H9 (cell line): Measurements from ENCODE around the gene DNAJC5. TPM values are rescaled to one million over a fixed set of nuclear protein-coding genes. Genes with fewer than 3 reads are reported as not detected.

ENCODE experiments used
- DNase-seq: peaks from one replicate; pipeline ENCODE4 v3.0.0-alpha.2; 2017
- H2AFZ ChIP-seq: one replicate; pipeline ENCODE4 v1.6.1; 2013; ENCODE audit warnings: mild to moderate bottlenecking, low read length, control low read depth, moderate library complexity
- H2AK5ac ChIP-seq: 2 replicates; pipeline ENCODE4 v1.6.1; 2013; ENCODE audit warnings: low read length, control low read depth, mixed read lengths; ENCODE audit not compliant: insufficient read length
- H2BK120ac ChIP-seq: one replicate; pipeline ENCODE4 v1.6.1; 2013; ENCODE audit warnings: low read depth, mild to moderate bottlenecking, low read length, control low read depth, inconsistent platforms; ENCODE audit not compliant: poor library complexity, severe bottlenecking
- H2BK12ac ChIP-seq: 2 replicates; pipeline ENCODE4 v1.6.1; 2013; ENCODE audit warnings: low read length, control low read depth, mixed read lengths, low read depth; ENCODE audit not compliant: insufficient read length
- H2BK15ac ChIP-seq: 2 replicates; pipeline ENCODE4 v1.6.1; 2013; ENCODE audit warnings: low read depth, low read length, control low read depth
- H2BK20ac ChIP-seq: one replicate; pipeline ENCODE4 v1.6.1; 2013; ENCODE audit warnings: low read depth, mild to moderate bottlenecking, low read length, control low read depth, inconsistent platforms; ENCODE audit not compliant: poor library complexity, severe bottlenecking
- H2BK5ac ChIP-seq: 2 replicates; pipeline ENCODE4 v1.6.1; 2013; ENCODE audit warnings: low read length, control low read depth, mixed read lengths; ENCODE audit not compliant: insufficient read length
- H3K14ac ChIP-seq: 2 replicates; pipeline ENCODE4 v1.6.1; 2013; ENCODE audit warnings: low read length, control low read depth; ENCODE audit not compliant: insufficient read depth
- H3K18ac ChIP-seq: 2 replicates; pipeline ENCODE4 v1.6.1; 2013; ENCODE audit warnings: low read depth, mild to moderate bottlenecking, mixed read lengths, low read length, control low read depth; ENCODE audit not compliant: insufficient read length
- H3K23ac ChIP-seq: 2 replicates; pipeline ENCODE4 v1.6.1; 2013; ENCODE audit warnings: low read length, control low read depth, mixed read lengths, low read depth; ENCODE audit not compliant: insufficient read length
- H3K23me2 ChIP-seq: 2 replicates; pipeline ENCODE4 v1.6.1; 2013; ENCODE audit warnings: low read depth, mild to moderate bottlenecking, mixed read lengths, low read length, control low read depth; ENCODE audit not compliant: insufficient read length, poor library complexity, severe bottlenecking
- H3K27ac ChIP-seq: 2 replicates; pipeline ENCODE4 v1.5.1; 2013; ENCODE audit warnings: low read length, control low read depth, mixed read lengths, low read depth; ENCODE audit not compliant: insufficient read length
- H3K27me3 ChIP-seq: 2 replicates; pipeline ENCODE4 v1.6.1; 2013; ENCODE audit warnings: low read length, control low read depth, inconsistent platforms; ENCODE audit not compliant: insufficient read depth
- H3K4ac ChIP-seq: 2 replicates; pipeline ENCODE4 v1.6.1; 2013; ENCODE audit warnings: low read depth, mild to moderate bottlenecking, control low read depth, inconsistent platforms, low read length, moderate library complexity
- H3K4me1 ChIP-seq: 2 replicates; pipeline ENCODE4 v1.6.1; 2013; ENCODE audit warnings: low read length, control low read depth, inconsistent platforms; ENCODE audit not compliant: insufficient read depth
- H3K4me2 ChIP-seq: 2 replicates; pipeline ENCODE4 v1.6.1; 2013; ENCODE audit warnings: low read length, control low read depth, mixed read lengths; ENCODE audit not compliant: insufficient read length, insufficient read depth
- H3K56ac ChIP-seq: 2 replicates; pipeline ENCODE4 v1.6.1; 2013; ENCODE audit warnings: low read depth, mild to moderate bottlenecking, mixed read lengths, low read length, control low read depth; ENCODE audit not compliant: insufficient read length
- H3K79me1 ChIP-seq: 2 replicates; pipeline ENCODE4 v1.6.1; 2013; ENCODE audit warnings: low read depth, mild to moderate bottlenecking, moderate library complexity, low read length, control low read depth, inconsistent platforms; ENCODE audit not compliant: insufficient read depth, poor library complexity, severe bottlenecking
- H3K79me2 ChIP-seq: 2 replicates; pipeline ENCODE4 v1.6.1; 2013; ENCODE audit warnings: low read length, control low read depth, inconsistent platforms; ENCODE audit not compliant: insufficient read depth
- H3K9ac ChIP-seq: 2 replicates; pipeline ENCODE4 v1.6.1; 2013; ENCODE audit warnings: low read length, control low read depth, mixed read lengths; ENCODE audit not compliant: insufficient read length; ENCODE audit errors: extremely low read depth
- H3K9me3 ChIP-seq: one replicate; pipeline ENCODE4 v1.6.1; 2013; ENCODE audit warnings: low read depth, low read length, inconsistent platforms; ENCODE audit not compliant: control insufficient read depth
- H3T11ph ChIP-seq: one replicate; pipeline ENCODE4 v1.6.1; 2013; ENCODE audit warnings: mild to moderate bottlenecking, low read length, control low read depth, inconsistent platforms
- H4K20me1 ChIP-seq: one replicate; pipeline ENCODE4 v1.6.1; 2013; ENCODE audit not compliant: control insufficient read depth, insufficient read length, insufficient read depth
- H4K5ac ChIP-seq: 2 replicates; pipeline ENCODE4 v1.6.1; 2013; ENCODE audit warnings: low read depth, mild to moderate bottlenecking, mixed read lengths, low read length, control low read depth; ENCODE audit not compliant: insufficient read length
- H4K8ac ChIP-seq: replicated peaks from 2 replicates; pipeline ENCODE4 v1.6.1; 2013; ENCODE audit warnings: low read length, control low read depth, mixed read lengths, low read depth; ENCODE audit not compliant: insufficient read length
- H4K91ac ChIP-seq: 2 replicates; pipeline ENCODE4 v1.6.1; 2013; ENCODE audit warnings: low read depth, mild to moderate bottlenecking, moderate library complexity, mixed read lengths, low read length, control low read depth; ENCODE audit not compliant: insufficient read length
- H3K27ac Mint-ChIP-seq, 3 experiments: 2 replicates in 2 of 3; 3 replicates in 1 of 3; pipeline ENCODE4 v1.8.0; 2020 to 2021; ENCODE audit warnings: mixed read lengths in 3 of 3, mild to moderate bottlenecking in 1 of 3, moderate library complexity in 1 of 3
- H3K27me3 Mint-ChIP-seq: 2 replicates; pipeline ENCODE4 v1.8.0; 2021; ENCODE audit warnings: low read depth, mild to moderate bottlenecking, moderate library complexity, mixed read lengths
- H3K36me3 Mint-ChIP-seq, 3 experiments: 2 replicates in 2 of 3; 3 replicates in 1 of 3; pipeline ENCODE4 v1.8.0; 2020 to 2021; ENCODE audit warnings: low read depth in 3 of 3, mixed read lengths in 3 of 3; ENCODE audit not compliant: insufficient read depth in 1 of 3
- H3K4me1 Mint-ChIP-seq, 2 experiments: 2 replicates each; pipeline ENCODE4 v1.8.0; 2020; ENCODE audit warnings: mixed read lengths in 2 of 2
- H3K4me3 Mint-ChIP-seq, 2 experiments: 2 replicates in 1 of 2; 3 replicates in 1 of 2; pipeline ENCODE4 v1.8.0; 2020 to 2021; ENCODE audit warnings: mild to moderate bottlenecking in 2 of 2, mixed read lengths in 2 of 2, moderate library complexity in 1 of 2
- H3K9me3 Mint-ChIP-seq, 2 experiments: 2 replicates in 1 of 2; 3 replicates in 1 of 2; pipeline ENCODE4 v1.8.0; 2020; ENCODE audit warnings: mild to moderate bottlenecking in 2 of 2, mixed read lengths in 2 of 2, moderate library complexity in 1 of 2
- CTCF ChIP-seq: fragments of 200-600 bp; sonication (generic); conservative IDR thresholded peaks from 3 replicates; pipeline ENCODE4 v1.8.0; 2021; ENCODE audit warnings: antibody characterized with exemption, mild to moderate bottlenecking
- WGBS: extraction: QIAGEN DNeasy Blood & Tissue Kit; methylation state at CpG from one replicate; pipeline ENCODE4 v1.1.7; 2013; ENCODE audit warnings: missing lambda C conversion rate, low lambda C conversion rate, mixed read lengths; ENCODE audit not compliant: insufficient read length; ENCODE audit errors: extremely low coverage; 5-methylcytosine and 5-hydroxymethylcytosine counted together
- total RNA-seq: library from RNA; stranded (reverse); gene quantifications from 2 replicates; pipeline ENCODE4 v1.2.1, GENCODE V29; 2021

Gene DNAJC5
- total RNA-seq, 1 experiment from 2014 or later: 43.0 TPM

DNA sequence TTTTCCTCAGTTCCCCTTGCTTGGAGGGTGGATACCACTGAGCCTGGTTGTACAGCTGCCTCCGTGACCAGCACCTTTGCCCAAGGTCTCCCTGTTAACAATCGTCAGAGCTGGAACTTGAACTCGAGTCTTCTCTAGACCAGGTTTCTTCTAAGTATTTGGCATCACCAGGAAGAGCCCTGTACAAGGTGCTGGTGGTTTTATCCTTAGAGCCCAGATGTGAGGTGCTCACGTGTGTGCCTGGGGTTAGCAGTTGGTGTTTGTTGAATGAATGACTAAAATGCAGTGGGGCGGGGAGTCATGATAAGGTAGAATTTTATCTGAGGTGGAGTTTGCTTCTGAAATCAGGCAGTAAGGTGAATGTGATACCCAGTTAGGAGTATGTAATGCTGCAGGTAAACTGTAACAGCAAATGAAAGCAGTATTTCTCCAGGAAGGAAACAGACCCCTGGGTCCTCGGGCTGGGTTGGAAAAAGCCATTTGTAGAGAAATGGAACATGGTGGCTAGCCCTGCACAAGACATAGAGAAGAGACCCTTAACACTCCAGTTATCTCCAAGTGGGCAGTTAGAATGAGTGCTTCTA lies 3.1 kb downstream of the DNAJC5 start:
- Histone ChIP-seq H3T11ph (no peak overlapping the region), H2AK5ac (no peak overlapping the region), H3K23ac (no peak overlapping the region), H4K5ac (no peak overlapping the region), H3K18ac (no peak overlapping the region), H3K27me3 (no peaks in the 10 kb centered on the region), H3K27ac (no peak overlapping the region), H4K91ac (no peak overlapping the region), H2BK20ac (no peak overlapping the region), H2AFZ (no peak overlapping the region), H2BK120ac (no peak overlapping the region), H3K23me2 (peaks cover 6% of the 10 kb centered on the region), H3K9me3 (no peaks in the 10 kb centered on the region), H3K14ac (no peak overlapping the region), H3K4me2 (no peak overlapping the region), H3K79me2 (peaks cover 11% of the 10 kb centered on the region; the same call in 1 of the 2 replicates), H3K79me1 (peaks cover 3% of the 10 kb centered on the region), H3K9ac (no peak overlapping the region), H3K4me1 (0 out of 2 replicates have a peak, but pooled peaks cover 2% of the 10 kb centered on the region), H4K8ac (peak overlapping the region; percentile 41), H2BK5ac (no peak overlapping the region), H2BK12ac (no peak overlapping the region), H2BK15ac (no peak overlapping the region), H4K20me1 (no peaks in the 10 kb centered on the region), H3K56ac (no peak overlapping the region), H3K4ac (no peak overlapping the region)
- Mint-ChIP-seq H3K27ac (peak overlapping the region in 1 of 3 experiments; percentile 19; a peak in 2 of 7 replicates), H3K27me3 (no peaks in the 10 kb centered on the region), H3K36me3 (peaks cover 0 to 5% (median 2%) of the 10 kb centered on the region in 3 experiments; a peak in 4 of 7 replicates), H3K9me3 (no peaks in the 10 kb centered on the region), H3K4me1 (peaks cover 16 to 17% of the 10 kb centered on the region in 2 experiments), H3K4me3 (no peak overlapping the region)
- TF ChIP-seq CTCF: no peak
- no peak for DNase-seq
- WGBS: no CpG with 5 or more reads among the region's 6 CpGs
